LoVo (cell line): ENCODE data around the gene BSPRY.
A peak's percentile ranks its signal among the peaks of the same experiment; 100 is the strongest.

Experiments used
- DNase-seq: peaks from one replicate; pipeline ENCODE4 v3.0.0-alpha.2; 2016; ENCODE audit warnings: low spot score

Gene BSPRY

DNA sequence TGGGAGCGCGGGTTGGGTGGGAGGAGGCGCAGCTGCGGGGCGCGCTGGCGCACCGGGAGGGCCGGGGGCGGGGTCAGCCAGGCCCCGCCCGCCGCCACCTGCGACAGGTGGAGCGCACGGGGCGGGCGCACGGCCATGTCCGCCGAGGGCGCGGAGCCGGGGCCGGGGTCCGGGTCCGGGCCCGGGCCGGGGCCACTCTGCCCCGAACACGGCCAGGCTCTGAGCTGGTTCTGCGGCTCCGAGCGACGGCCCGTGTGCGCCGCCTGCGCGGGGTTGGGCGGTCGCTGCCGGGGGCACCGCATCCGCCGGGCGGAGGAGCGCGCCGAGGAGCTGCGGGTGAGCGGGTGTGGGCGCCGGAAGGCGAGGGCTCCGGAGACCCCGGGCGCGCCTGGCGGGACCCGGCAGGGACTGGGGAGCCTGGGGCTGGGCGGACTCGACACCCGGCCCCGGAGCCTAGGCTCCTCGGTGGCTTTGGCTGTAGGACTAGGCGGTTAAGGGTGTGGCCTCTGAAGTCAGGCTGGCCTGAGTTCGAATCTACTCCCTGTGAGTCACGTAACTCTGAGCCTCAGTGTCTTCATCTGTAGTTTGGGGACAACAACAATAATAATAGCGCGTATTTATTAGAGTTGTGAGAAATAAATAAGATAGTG is at the start of gene BSPRY:
TSS of gene BSPRY (plus strand) at position 97 of the 650 bp plus-strand sequence. CDS start at position 136, 39 bp downstream.
- peak; percentile 69 for DNase-seq

DNA sequence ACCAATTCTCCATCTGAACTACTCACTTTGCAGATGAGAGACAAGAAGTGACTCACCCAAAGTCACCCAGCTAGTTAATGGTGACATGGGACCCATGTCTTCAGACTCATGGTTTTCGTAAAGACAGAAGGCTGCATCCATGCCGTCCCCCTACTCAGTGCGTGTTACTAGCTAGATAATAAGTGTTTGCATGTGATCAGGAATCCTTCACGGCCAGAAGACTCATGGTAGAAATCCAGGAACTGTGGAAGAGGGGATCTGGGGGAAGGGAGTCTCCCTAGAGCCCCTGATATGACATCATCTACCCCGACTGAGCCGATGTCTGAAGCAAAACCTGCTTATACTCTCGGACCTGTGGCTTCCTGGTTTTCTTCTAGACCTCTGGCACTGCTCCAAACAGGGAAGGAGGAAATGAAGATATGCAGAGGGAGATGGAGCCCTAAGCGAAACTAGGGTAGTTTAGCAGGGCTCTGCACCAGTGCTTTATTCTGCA is 49.5 kb upstream of the BSPRY start:
- DNase-seq = peak; percentile 49

DNA sequence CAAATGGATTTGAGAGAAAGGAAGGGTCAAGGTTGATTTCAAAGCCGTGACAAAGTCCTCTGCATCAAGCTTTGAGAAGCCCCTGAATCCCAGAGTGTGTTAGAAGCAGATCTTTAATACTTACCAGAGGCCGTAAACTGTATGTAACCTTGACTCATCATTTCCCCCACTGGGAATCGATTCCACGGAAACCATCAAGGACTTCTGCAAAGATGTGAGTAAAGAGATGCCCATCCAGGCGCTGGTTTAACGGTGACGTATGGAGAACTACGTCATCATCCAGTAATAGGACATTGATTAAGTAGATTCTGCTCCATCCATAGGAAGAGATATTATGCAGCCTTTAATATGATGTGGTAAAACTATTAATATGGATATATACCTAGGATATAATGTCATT is 47.8 kb upstream of the BSPRY start:
- DNase-seq = no peak

DNA sequence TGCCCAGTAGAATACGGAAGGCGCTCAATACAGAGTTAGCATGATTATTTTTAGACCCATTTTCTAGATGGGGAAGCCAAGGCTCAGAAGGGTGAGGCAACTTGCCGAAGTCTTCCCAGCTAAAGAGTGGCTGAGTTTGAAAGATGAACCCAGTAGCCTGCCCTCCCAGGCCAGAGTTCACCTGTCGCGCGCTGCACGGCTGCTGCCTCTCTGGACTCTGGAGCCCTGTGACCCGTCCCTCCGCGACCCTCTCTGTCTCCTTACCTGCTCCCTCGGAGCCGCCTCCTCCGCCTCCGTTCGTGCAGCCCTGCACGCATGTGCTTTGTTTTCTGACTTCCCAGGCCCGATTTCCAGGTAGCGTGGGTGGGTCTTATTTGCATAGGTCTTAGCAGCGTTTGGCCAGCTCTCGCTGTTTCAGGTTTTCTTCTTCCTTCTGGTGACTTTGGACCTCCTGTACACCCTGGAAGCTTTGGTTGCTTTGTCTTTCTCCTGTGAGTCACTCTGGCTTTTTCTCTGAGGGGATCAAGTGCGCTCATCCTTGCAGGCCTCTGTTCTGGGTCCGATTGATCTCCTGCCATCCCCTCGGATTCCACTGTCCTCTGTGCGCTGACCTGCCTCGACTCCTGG is 46.4 kb upstream of the BSPRY start, which contains the start of gene RNF183:
TSS of gene RNF183 (minus strand) at position 585 of the 627 bp plus-strand sequence. CDS start 5,192 bp downstream, outside the sequence.
- no peak for DNase-seq

DNA sequence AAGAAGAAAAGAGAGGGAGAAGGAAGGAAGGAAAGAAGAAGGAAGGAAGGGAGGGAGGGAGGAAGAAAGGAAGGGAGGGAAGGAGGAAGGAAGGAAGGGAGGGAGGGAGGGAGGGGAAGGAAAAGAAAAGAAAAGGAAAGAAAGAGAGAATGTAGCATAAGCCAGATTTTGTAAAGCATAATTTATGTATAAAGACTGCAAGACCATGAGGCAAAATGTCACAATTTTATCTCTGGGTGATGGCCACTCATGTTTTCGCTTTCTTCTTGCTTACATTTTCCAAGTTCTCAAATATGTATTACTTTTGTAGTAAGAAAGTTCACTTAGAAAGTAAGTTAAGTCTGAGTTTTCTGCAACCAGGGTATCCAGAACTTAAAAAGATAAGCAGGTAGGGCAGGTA is 42.8 kb upstream of the BSPRY start:
- DNase-seq = no peak

DNA sequence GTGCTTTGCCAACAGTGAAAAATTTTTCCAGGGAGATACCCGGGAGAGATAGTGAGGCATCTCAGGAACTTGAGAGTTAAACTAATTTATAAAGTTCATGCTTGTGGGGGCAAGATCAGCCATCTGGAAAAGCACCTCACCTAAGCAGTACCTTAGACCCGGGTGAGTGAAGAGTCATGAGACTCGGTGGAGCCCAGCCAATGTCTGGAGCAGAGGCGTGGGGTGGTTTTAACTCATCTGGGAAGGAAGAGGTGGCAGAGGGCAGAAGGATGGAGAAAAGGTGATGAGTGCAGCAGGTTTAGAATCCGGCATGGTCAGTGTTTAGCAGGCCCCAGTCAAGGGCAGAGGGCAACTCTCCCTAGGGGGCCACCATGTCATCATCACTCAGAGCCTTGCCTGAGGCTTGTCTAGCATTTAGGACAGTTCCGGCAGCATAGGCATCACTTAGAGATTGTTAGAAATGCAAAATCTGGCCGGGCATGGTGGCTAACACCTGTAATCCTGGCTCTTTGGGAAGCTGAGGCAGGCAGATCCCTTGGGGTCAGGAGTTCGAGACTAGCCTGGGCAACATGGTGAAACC is 41.9 kb upstream of the BSPRY start:
- no peak for DNase-seq

DNA sequence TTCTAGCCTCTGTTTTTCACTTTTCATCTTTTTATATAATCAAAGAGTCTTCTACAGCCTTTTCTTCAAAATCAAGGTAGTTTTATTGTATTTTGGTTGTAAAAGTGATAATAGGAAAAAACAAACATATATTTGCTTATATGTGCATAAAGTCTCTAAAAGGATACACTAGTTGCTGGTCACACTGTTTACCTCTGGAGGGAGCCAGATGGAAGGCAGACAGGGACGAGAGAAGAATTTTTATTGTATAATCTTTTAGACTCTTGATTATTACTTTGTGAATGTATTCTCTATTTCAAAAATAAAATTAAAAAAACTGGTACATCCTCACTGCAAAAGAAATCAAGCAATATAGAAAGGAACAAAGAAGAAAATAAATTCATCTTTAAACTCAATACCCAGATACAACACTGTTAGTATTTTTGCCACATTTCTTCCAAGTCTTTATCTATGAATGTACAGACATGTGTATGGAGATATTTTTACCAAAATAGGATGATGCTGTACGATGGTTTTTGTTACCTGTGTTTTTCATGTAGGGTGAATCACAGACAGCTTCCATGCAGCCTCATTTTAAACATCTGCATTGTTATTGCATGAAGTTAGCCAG is 40.0 kb upstream of the BSPRY start:
- DNase-seq = peak; percentile 45

DNA sequence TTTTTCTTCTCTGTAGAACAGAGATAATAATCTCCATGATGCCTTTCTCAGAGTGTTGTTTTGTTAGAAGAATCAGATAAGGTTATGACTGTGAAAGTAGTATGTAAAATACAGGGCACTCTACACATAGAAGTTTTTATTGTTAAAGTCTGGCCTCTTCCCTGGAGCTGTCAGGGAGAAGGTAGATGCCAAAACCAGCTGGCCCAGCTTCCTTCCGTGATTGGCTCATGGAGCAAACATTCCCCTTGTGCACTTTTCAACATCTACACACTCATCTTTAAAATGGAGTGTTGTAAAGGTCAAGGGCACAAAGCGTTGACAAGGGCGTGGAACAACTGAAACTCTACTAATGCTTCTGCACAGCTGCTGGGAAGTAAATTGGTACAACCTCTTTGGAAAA is 38.8 kb upstream of the BSPRY start:
- no peak for DNase-seq

DNA sequence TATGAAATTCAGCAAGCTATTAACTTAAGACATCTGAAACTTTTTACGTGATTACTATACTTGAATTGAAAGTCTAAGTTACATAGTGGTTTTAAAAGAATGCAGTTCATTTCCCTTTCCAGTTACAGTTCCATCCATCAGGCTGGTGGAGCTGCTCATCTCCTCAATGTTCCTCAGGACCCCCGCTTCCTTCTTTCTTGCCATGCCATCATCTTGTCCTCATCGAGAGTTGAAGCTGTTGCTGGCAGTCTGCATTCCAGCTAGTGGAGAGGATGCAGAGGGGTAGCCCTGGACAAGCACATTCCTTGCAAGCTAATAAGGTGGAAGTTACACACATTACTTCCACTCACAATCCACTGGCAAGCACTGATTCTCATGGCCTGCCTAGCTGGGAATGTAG is 37.4 kb upstream of the BSPRY start:
- DNase-seq = no peak

DNA sequence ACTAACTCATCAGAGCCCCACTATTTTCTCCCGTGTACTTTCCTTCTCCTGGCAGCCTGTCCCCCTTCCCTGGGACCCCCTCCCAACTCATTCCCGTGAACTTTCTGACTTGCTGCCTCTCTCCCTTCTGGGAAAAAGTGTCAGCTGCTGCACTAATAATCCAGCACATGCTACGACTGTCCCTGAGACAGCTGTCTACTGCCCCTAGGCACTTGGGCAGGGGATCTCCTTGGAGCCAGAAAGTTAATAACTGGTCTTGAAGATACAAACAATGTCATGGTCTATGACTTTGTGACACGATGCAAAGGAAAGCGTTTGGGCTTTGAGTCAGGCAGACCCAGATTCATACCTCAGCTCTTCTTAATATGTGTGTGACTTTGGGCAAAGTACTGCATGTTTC is 36.1 kb upstream of the BSPRY start:
- no peak for DNase-seq

DNA sequence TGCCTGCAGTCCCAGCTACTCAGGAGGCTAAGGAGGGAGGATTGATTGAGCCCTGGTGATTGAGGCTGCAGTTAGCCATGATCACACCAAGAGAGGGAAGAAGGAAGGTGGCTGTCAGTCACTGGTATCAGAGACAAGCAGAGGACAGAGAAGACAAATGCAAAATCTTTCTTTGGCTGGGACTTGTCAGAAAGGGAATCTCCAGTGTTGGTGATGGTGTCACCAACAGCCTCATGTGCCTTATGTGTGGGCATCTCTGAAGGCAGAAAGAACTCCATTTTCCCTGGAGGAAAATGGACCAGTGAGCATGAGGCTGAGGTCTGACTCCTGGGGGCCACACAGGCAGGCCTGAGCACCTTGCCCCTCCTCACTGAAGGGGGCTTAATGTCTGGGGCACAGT is 34.1 kb upstream of the BSPRY start:
- DNase-seq = no peak

DNA sequence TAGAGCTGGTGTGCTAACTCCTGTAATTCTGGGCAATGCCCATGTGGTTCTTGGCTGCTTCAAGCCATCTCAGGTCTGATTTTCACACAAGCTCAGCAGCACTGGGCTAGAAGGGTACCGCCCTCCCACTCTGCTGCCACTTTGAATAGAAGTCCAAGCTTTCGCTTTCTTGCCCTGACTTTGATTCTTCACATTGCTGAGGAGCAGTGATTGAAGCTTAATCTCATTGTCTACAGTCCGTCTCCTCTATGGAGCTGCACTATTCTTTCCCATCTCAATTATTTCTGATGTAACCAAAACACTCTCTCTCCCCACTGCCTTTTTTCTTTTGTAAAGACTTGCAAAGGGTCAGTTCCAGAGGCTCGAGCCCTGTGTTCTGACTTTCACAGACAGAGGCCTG is 33.3 kb upstream of the BSPRY start:
- DNase-seq = no peak

DNA sequence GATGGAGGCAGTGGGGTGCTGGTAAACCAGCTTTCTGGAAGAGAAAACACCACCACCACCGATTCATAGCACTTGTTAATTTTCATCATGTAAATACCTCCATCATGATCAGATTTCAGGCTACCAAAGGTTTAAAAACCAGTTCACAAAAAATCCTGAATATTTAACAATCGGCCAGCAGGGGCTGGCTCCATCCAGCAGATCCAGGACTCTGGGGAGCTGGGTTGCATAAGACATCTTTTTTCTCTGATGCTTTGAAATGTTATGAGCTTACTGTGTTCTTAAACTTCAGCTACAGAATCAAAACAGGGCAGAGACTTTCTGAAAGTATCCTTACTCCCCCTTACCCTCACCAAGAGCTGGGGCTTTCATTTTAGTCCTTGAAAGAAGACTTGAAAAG is 31.6 kb upstream of the BSPRY start:
- no peak for DNase-seq

DNA sequence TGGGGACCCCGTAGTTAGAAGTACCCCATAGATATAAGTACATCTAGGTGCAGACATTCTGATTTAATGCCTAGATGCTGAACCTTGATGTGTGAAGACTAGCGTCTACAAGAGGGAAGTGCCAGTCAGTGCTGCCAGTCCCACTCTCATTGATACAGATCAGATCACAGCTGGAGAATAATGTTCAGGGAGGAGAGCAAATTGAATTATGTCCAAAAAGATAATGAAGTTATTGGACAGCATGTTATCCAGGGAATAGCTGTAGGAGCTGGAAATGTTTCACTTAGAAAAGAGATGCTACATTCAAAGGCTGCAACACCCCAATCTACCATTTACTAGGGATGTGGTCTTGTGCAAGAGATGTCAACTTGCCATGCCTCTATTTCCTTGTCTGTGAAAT is 30.3 kb upstream of the BSPRY start:
- DNase-seq = no peak

DNA sequence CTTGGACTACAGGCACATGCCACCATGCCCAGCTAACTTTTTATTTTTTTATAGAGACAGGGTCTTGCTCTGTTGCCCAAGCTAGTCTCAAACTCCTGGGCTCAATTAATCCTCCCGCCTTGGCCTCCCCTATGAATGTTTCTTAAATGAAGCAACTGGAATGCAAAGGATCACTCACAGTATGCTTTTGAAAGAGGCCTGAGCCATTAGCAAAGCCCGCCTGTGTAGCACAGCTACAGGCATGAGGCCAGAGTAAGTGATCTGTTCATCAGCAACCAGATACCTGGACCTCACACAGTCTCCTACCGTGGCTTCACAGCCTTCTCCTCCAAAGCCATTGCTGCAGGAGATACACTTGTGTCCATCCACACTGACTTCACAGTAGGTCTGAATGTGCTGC is 29.3 kb upstream of the BSPRY start:
- no peak for DNase-seq

DNA sequence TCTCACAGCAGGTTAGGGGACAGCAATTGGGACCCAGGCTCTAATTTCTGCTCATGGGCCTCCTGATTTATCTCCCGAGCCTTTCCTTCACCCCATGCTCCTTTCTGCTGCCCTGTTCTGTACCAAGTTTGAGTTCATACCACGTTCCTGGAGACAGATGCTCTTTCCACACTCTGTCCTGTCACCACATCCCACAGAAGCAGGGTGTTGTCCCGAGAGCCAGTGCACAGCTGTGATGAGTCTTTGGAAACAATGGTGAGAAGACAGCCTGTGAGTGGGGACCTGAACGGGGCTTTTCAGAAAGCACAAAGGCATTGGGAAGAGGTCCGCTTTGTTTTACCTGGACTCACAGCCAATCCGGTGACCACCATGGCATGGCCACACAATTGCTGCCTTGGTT is 26.7 kb upstream of the BSPRY start:
- DNase-seq = no peak

DNA sequence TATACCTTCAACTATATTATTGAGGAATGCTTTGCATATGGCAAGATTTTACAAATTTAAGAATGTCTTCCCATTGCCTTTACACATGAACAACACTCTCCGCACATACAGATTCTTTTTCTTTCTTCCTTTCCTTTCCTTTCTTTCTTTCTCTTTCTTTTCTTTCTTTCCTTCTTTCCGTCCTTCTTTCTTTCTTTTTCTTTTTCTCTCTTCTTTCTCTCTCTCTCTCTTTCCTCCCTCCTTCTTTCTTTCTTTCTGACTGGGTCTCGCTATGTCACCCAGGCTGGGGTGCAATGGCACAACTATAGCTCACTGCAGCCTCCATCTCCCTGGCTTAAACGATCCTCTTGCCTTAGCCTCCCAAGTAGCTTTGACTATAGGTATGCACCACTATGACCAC is 23.1 kb upstream of the BSPRY start:
- DNase-seq = no peak

DNA sequence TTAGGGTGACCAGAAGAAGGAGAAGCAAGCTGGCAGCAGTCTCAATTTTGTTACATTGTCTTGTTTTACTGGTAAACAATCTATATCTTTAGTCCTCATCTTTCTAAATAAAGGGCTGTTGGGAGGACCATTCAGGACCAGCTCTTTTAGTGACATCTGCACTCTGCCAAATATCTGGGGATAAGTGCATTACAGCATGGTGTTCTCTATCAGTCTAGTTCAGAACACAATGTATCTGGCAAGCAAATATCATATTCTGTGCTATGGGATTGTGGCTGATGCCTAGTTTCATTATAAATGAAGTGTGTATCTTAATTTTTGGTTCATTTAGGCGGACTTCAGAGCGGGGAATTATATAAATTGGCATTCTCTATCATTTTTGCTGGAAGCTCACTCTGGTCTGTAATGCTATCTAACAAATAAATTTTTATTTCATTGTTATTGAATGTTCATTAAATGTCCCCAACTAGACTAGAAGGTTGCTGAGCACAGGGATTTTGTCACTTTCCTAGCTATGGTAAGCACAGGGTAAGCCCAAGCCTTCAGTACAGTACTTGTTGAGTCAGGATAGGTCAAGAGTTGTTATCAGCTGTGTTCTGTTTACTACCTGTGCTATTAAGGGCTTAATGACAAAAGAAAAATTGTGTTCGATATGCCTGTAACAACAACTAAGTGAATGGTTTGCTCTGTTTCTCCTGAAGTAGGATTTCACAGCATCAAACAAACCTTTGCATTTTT is 21.1 kb upstream of the BSPRY start:
- no peak for DNase-seq

DNA sequence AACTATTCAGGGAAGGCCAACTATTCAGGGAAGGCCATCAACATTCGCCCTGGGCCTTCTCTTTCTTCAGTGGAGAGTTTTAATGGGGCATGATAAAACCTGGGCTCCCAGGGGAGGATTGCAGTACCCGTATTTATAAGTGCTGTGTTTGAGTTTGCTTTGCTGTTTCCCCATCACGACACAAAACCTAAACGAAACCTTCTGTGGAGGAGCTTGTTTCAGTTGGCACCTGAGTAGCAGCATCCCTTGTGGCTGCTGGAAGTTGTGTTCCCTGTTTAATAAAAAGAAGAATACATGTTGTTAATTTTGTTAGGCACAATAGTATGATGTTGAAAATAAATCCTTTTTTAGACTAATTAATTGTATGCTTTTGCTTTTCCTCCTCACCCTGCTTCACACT is 17.6 kb upstream of the BSPRY start:
- no peak for DNase-seq

DNA sequence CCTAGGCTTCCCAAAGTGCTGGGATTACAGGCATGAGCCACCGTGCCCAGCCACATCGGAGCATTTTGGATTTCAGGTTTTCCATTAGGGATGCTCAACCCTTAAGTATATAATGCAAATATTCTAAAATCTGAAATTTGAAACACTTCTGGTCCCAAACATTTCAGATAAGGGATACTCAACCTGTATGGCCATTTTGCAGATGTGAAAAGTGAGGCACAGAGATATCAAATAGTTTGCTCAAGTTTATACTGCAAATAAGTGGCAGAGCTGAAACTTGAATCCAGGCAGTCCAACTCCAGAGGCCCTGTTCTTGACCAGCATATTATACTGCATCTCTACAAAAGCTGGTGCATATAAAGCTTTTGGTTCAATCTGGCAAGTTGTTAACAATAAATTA is 11.6 kb upstream of the BSPRY start:
- DNase-seq = no peak

DNA sequence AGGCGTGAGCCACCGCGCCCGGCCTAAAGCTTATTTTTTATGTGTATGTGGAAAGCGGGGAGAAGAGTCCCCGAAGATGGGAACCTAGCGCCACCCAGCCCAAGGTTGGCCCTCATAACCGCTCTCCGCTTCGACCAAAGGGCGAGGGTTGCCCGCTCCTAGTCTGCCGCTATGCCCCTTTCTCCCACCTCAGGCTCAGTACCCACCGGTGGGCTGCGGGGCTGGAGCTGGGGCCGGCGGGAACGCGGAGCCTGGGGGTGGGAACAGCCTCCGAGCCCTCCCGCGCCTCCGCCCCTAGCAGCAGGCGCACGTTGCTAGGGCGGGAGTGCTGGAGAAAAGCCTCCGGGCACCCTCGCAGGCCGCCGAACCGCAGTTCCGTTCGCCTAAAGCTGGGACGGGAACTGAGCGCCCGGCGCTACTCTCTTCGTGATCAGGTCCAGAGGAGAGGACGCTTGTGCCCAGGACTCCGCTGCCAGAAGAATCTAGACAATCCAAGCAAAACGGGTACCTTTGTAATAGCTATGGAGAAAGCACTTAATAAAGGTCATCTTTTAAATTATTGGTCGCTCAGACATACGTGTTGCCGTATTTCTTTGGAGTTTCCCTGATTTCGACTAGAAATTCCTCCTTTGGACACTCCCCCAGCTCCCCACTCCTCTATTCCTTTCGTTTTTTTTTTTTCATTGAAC is 9.2 kb upstream of the BSPRY start, which contains the start of gene WDR31:
TSS of gene WDR31 (minus strand) at position 265 of the 689 bp plus-strand sequence. CDS start 8,253 bp downstream, outside the sequence.
- peak; percentile 89 for DNase-seq
